Mesendoderm (in vitro differentiated cells): ENCODE data around the gene AGAP2.

ENCODE experiments used
- DNase-seq: peaks from one replicate; pipeline ENCODE4 v3.0.0; 2013
- H2AK5ac ChIP-seq: 2 replicates; pipeline ENCODE4 v1.6.1; 2013; ENCODE audit warnings: low read length, inconsistent platforms
- H2BK120ac ChIP-seq: 2 replicates; pipeline ENCODE4 v1.6.1; 2013; ENCODE audit warnings: low read depth, mild to moderate bottlenecking, low read length, moderate library complexity, mixed read lengths
- H2BK15ac ChIP-seq: replicated peaks from 2 replicates; pipeline ENCODE4 v1.6.1; 2013; ENCODE audit warnings: low read depth, mild to moderate bottlenecking, moderate library complexity
- H2BK5ac ChIP-seq: 2 replicates; pipeline ENCODE4 v1.6.1; 2013; ENCODE audit warnings: low read length, inconsistent platforms
- H3K18ac ChIP-seq: 2 replicates; pipeline ENCODE4 v1.6.1; 2013; ENCODE audit warnings: mild to moderate bottlenecking, low read length, mixed read lengths
- H3K23ac ChIP-seq: one replicate; pipeline ENCODE4 v1.6.1; 2013; ENCODE audit warnings: low read length
- H3K27ac ChIP-seq: 2 replicates; pipeline ENCODE4 v1.5.1; 2013; ENCODE audit warnings: low read depth, mild to moderate bottlenecking, inconsistent platforms, low read length, moderate library complexity
- H3K27me3 ChIP-seq: 2 replicates; pipeline ENCODE4 v1.6.1; 2013; ENCODE audit warnings: low read length, control low read depth, mild to moderate bottlenecking, inconsistent platforms; ENCODE audit not compliant: insufficient read depth, poor library complexity
- H3K36me3 ChIP-seq: 2 replicates; pipeline ENCODE4 v1.6.1; 2013; ENCODE audit warnings: low read length, inconsistent platforms; ENCODE audit not compliant: control insufficient read depth, insufficient read depth
- H3K4ac ChIP-seq: one replicate; pipeline ENCODE4 v1.6.1; 2013; ENCODE audit warnings: low read depth, mild to moderate bottlenecking, low read length, moderate library complexity
- H3K4me1 ChIP-seq: 2 replicates; pipeline ENCODE4 v1.6.1; 2013; ENCODE audit warnings: low read depth, low read length, inconsistent platforms; ENCODE audit not compliant: control insufficient read depth
- H3K4me2 ChIP-seq: 2 replicates; pipeline ENCODE4 v1.6.1; 2013; ENCODE audit warnings: low read length
- H3K4me3 ChIP-seq: 2 replicates; pipeline ENCODE4 v1.5.1; 2013; ENCODE audit warnings: mild to moderate bottlenecking, low read length
- H3K56ac ChIP-seq: one replicate; pipeline ENCODE4 v1.6.1; 2013; ENCODE audit warnings: low read length
- H3K79me1 ChIP-seq: 2 replicates; pipeline ENCODE4 v1.6.1; 2013; ENCODE audit warnings: low read length, inconsistent platforms
- H3K79me2 ChIP-seq: 2 replicates; pipeline ENCODE4 v1.6.1; 2013; ENCODE audit warnings: mild to moderate bottlenecking, low read length; ENCODE audit not compliant: control insufficient read depth, insufficient read depth
- H3K9ac ChIP-seq: 2 replicates; pipeline ENCODE4 v1.6.1; 2013; ENCODE audit warnings: low read length, inconsistent platforms
- H4K5ac ChIP-seq: one replicate; pipeline ENCODE4 v1.6.1; 2013; ENCODE audit warnings: low read length
- H4K8ac ChIP-seq: one replicate; pipeline ENCODE4 v1.6.1; 2013; ENCODE audit warnings: low read depth, mild to moderate bottlenecking, control low read depth, low read length, moderate library complexity
- WGBS: extraction: QIAGEN DNeasy Blood & Tissue Kit; methylation state at CpG from one replicate; pipeline ENCODE4 v1.1.7; 2013; ENCODE audit warnings: low lambda C conversion rate, missing lambda C conversion rate; ENCODE audit not compliant: insufficient coverage; ENCODE audit errors: extremely low coverage; 5-methylcytosine and 5-hydroxymethylcytosine counted together

AGAP2 gene

DNA sequence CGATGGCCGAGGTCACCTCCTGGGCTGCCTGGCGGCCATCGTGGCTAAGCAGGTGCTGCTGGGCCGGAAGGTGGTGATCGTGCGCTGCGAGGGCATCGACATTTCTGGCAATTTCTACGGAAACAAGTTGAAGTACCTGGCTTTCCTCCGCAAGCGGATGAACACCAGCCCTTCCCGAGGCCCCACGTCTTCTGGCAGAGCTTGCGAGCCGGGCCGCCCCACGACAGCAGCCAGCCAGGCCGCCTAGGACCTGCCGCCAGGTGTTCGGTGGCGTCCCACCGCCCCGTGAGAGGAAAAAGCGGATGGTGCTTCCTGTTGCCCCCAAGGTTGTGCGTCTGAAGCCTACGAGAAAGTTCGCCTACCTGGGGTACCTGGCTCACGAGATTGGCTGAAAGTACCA lies 63.9 kb downstream of the AGAP2 start:
- no CpG with 5 or more reads among the region's 29 CpGs for WGBS
- H4K8ac ChIP-seq = no peak overlapping the region

More for the DNA sequence above, 63.9 kb downstream of the AGAP2 start:
- H3K27me3 ChIP-seq = no peaks in the 10 kb centered on the region
- H3K9ac ChIP-seq = no peak overlapping the region
- no peak overlapping the region for H3K4me2 ChIP-seq
- no peak overlapping the region for H3K23ac ChIP-seq
- H3K4me3 ChIP-seq = no peak overlapping the region
- H2BK120ac ChIP-seq = no peak overlapping the region
- no peaks in the 10 kb centered on the region for H3K79me1 ChIP-seq
- no peak overlapping the region for H4K5ac ChIP-seq
- H3K4ac ChIP-seq = no peak overlapping the region
- H3K36me3 ChIP-seq = no peaks in the 10 kb centered on the region
- no peak overlapping the region for H3K18ac ChIP-seq
- no peak overlapping the region for H2BK5ac ChIP-seq
- no peaks in the 10 kb centered on the region for H3K79me2 ChIP-seq
- H2AK5ac ChIP-seq = no peak overlapping the region
- H3K27ac ChIP-seq = no peak overlapping the region
- no peak overlapping the region for H3K56ac ChIP-seq
- no peak overlapping the region for H2BK15ac ChIP-seq
- DNase-seq = no peak
- no peaks in the 10 kb centered on the region for H3K4me1 ChIP-seq
